Neural progenitor cell (in vitro differentiated cells): ENCODE results near the gene JAZF1. TPM values are rescaled to one million over a fixed set of nuclear protein-coding genes. Genes with fewer than 3 reads are reported as not detected.

ENCODE experiments used
- DNase-seq: peaks from one replicate; pipeline ENCODE4 v3.0.0-alpha.2; 2016; ENCODE audit warnings: low spot score
- H2AFZ ChIP-seq: fragments of 200-600 bp; sonication (generic); replicated peaks from 2 replicates; pipeline ENCODE4 v1.6.1; 2016; ENCODE audit warnings: antibody characterized with exemption
- H3F3A ChIP-seq: fragments of 200-600 bp; sonication (generic); 2 replicates; pipeline ENCODE4 v1.6.1; 2016; ENCODE audit warnings: antibody characterized with exemption, low read depth
- H3K27ac ChIP-seq: fragments of 200-600 bp; sonication (generic); 2 replicates; pipeline ENCODE4 v1.5.1; 2016; ENCODE audit warnings: mild to moderate bottlenecking
- H3K27me3 ChIP-seq: fragments of 200-600 bp; sonication (generic); 2 replicates; pipeline ENCODE4 v1.6.1; 2016; ENCODE audit warnings: mild to moderate bottlenecking, moderate library complexity
- H3K36me3 ChIP-seq: fragments of 200-600 bp; sonication (generic); 2 replicates; pipeline ENCODE4 v1.5.1; 2016
- H3K4me1 ChIP-seq: fragments of 200-600 bp; sonication (generic); 2 replicates; pipeline ENCODE4 v1.6.1; 2016; ENCODE audit warnings: mixed run types
- H3K4me2 ChIP-seq: fragments of 200-600 bp; sonication (generic); 2 replicates; pipeline ENCODE4 v1.6.1; 2016
- H3K4me3 ChIP-seq: fragments of 200-600 bp; sonication (generic); 2 replicates; pipeline ENCODE4 v1.5.1; 2016
- H3K79me2 ChIP-seq: fragments of 200-600 bp; sonication (generic); 2 replicates; pipeline ENCODE4 v1.6.1; 2016; ENCODE audit warnings: low read depth
- H3K9ac ChIP-seq: fragments of 200-600 bp; sonication (generic); 2 replicates; pipeline ENCODE4 v1.6.1; 2016
- H3K9me3 ChIP-seq: fragments of 200-600 bp; sonication (generic); 2 replicates; pipeline ENCODE4 v1.5.1; 2016; ENCODE audit warnings: low read depth
- H4K20me1 ChIP-seq: fragments of 200-600 bp; sonication (generic); 2 replicates; pipeline ENCODE4 v1.6.1; 2016; ENCODE audit warnings: low read depth
- H3K27ac Mint-ChIP-seq: 3 replicates; pipeline ENCODE4 v1.8.0; 2021; ENCODE audit warnings: mixed read lengths
- H3K27me3 Mint-ChIP-seq: 2 replicates; pipeline ENCODE4 v1.8.0; 2022; ENCODE audit warnings: low read depth, mild to moderate bottlenecking, inconsistent platforms, moderate library complexity, mixed read lengths; ENCODE audit not compliant: insufficient read depth
- H3K36me3 Mint-ChIP-seq: 3 replicates; pipeline ENCODE4 v1.8.0; 2021; ENCODE audit warnings: mixed read lengths
- H3K4me1 Mint-ChIP-seq: 3 replicates; pipeline ENCODE4 v1.8.0; 2021; ENCODE audit warnings: mixed read lengths
- H3K4me3 Mint-ChIP-seq: 3 replicates; pipeline ENCODE4 v1.8.0; 2021; ENCODE audit warnings: mild to moderate bottlenecking, moderate library complexity, mixed read lengths
- H3K9me3 Mint-ChIP-seq: 3 replicates; pipeline ENCODE4 v1.8.0; 2020; ENCODE audit warnings: mixed read lengths
- CTCF ChIP-seq: fragments of 200-600 bp; sonication (generic); IDR thresholded peaks from 2 replicates; pipeline ENCODE4 v1.5.1; 2017; ENCODE audit warnings: antibody characterized with exemption, mild to moderate bottlenecking
- EZH2 ChIP-seq: fragments of 200-600 bp; sonication (generic); IDR thresholded peaks from 2 replicates; pipeline ENCODE4 v1.6.1; 2017; ENCODE audit warnings: antibody characterized with exemption, mild to moderate bottlenecking, moderate library complexity
- EZH2phosphoT487 ChIP-seq: fragments of 200-600 bp; sonication (generic); IDR thresholded peaks from 2 replicates; pipeline ENCODE4 v1.6.1; 2017; ENCODE audit warnings: antibody characterized with exemption
- total RNA-seq: library from RNA; depleted of rRNA; stranded (reverse); fragments of >200 nt; gene quantifications from 2 replicates; pipeline ENCODE4 v1.2.3, GENCODE V29; 2015; ENCODE audit warnings: low replicate concordance

The JAZF1 gene
- total RNA-seq, 1 donor from 2014 or later = 3.1 TPM

- TF ChIP-seq EZH2phosphoT487 (no peak), EZH2 (no peak), CTCF (no peak)
- peaks cover 31% of the 10 kb centered on the region for H3F3A ChIP-seq
- no peak for DNase-seq
- no peaks in the 10 kb centered on the region for H3K9me3 ChIP-seq
- Mint-ChIP-seq H3K27me3 (peaks cover 2% of the 10 kb centered on the region), H3K4me3 (no peak overlapping the region), H3K27ac (no peak overlapping the region), H3K4me1 (peaks cover 20% of the 10 kb centered on the region), H3K9me3 (no peaks in the 10 kb centered on the region), H3K36me3 (peaks cover 6% of the 10 kb centered on the region)
- no peak overlapping the region for H2AFZ ChIP-seq
- no peaks in the 10 kb centered on the region for H3K79me2 ChIP-seq
- H3K4me2 ChIP-seq = no peak overlapping the region
- H3K27me3 ChIP-seq = no peaks in the 10 kb centered on the region
- no peak overlapping the region for H3K9ac ChIP-seq
- no peak overlapping the region for H3K4me3 ChIP-seq
- no peaks in the 10 kb centered on the region for H3K36me3 ChIP-seq
- no peaks in the 10 kb centered on the region for H4K20me1 ChIP-seq
- peak overlapping the region; percentile 29 for H3K27ac ChIP-seq
- H3K4me1 ChIP-seq = peaks cover 31% of the 10 kb centered on the region
Observed at GRCh38 chr7:27840760-27841364, 339.7 kb downstream of the JAZF1 start.

- H3K79me2 ChIP-seq = no peaks in the 10 kb centered on the region
- no peak overlapping the region for H3K9ac ChIP-seq
- no peaks in the 10 kb centered on the region for H3K9me3 ChIP-seq
- peaks cover 31% of the 10 kb centered on the region for H3F3A ChIP-seq
- H3K36me3 ChIP-seq = no peaks in the 10 kb centered on the region
- H3K27me3 Mint-ChIP-seq = peaks cover 2% of the 10 kb centered on the region
- no peaks in the 10 kb centered on the region for H4K20me1 ChIP-seq
- no peaks in the 10 kb centered on the region for H3K27me3 ChIP-seq
- H3K9me3 Mint-ChIP-seq = no peaks in the 10 kb centered on the region
- no peak overlapping the region for H3K4me3 Mint-ChIP-seq
- H3K4me3 ChIP-seq = no peak overlapping the region
- H2AFZ ChIP-seq = no peak overlapping the region
- TF ChIP-seq CTCF (no peak), EZH2phosphoT487 (no peak), EZH2 (no peak)
- H3K27ac ChIP-seq = no peak overlapping the region
- H3K27ac Mint-ChIP-seq = no peak overlapping the region
- H3K4me2 ChIP-seq = no peak overlapping the region
- H3K4me1 ChIP-seq = peaks cover 31% of the 10 kb centered on the region
- no peak for DNase-seq
- H3K4me1 Mint-ChIP-seq = peaks cover 20% of the 10 kb centered on the region
- peaks cover 6% of the 10 kb centered on the region for H3K36me3 Mint-ChIP-seq
Observed at GRCh38 chr7:27840313-27840712, 340.3 kb downstream of the JAZF1 start.

- H3K4me3 Mint-ChIP-seq = no peak overlapping the region
- peaks cover 2% of the 10 kb centered on the region for H3K27me3 Mint-ChIP-seq
- H3K27me3 ChIP-seq = no peaks in the 10 kb centered on the region
- peaks cover 20% of the 10 kb centered on the region for H3K4me1 Mint-ChIP-seq
- DNase-seq = no peak
- no peaks in the 10 kb centered on the region for H3K9me3 ChIP-seq
- no peak overlapping the region for H3K27ac Mint-ChIP-seq
- TF ChIP-seq EZH2phosphoT487 = no peak
- no peak for TF ChIP-seq EZH2
- no peak for TF ChIP-seq CTCF
- no peaks in the 10 kb centered on the region for H3K79me2 ChIP-seq
- H3K36me3 Mint-ChIP-seq = peaks cover 6% of the 10 kb centered on the region
- H3K36me3 ChIP-seq = no peaks in the 10 kb centered on the region
- H2AFZ ChIP-seq = no peak overlapping the region
- peaks cover 31% of the 10 kb centered on the region for H3F3A ChIP-seq
- no peaks in the 10 kb centered on the region for H3K9me3 Mint-ChIP-seq
- no peak overlapping the region for H3K9ac ChIP-seq
- H3K27ac ChIP-seq = no peak overlapping the region
- H3K4me2 ChIP-seq = no peak overlapping the region
- peaks cover 27% of the 10 kb centered on the region for H3K4me1 ChIP-seq
- no peak overlapping the region for H3K4me3 ChIP-seq
- H4K20me1 ChIP-seq = no peaks in the 10 kb centered on the region
Observed at GRCh38 chr7:27839099-27839498, 341.5 kb downstream of the JAZF1 start.
